ENCODE results near the gene CSMD2.

The CSMD2 gene

GRCh38 chr1:33488624-33489023, 676.4 kb downstream of the CSMD2 start:
- no peak for TF ChIP-seq CTCF (IDR thresholded peaks at IDR 0.05; ENCODE audit: insufficient read depth, missing control alignments)
- FAIRE-seq (no peak), DNase-seq (ENCODE audit: insufficient read length, low spot score) (no peak)

- DNase-seq (ENCODE audit: insufficient read length, low spot score) (no peak), FAIRE-seq (no peak)
- TF ChIP-seq CTCF (IDR thresholded peaks at IDR 0.05; ENCODE audit: insufficient read depth, missing control alignments) = no peak
Measured at GRCh38 chr1:33482412-33482811, 682.6 kb downstream of the CSMD2 start.

GRCh38 chr1:33477451-33477850, 687.6 kb downstream of the CSMD2 start:
- no peak for TF ChIP-seq CTCF (IDR thresholded peaks at IDR 0.05; ENCODE audit: insufficient read depth, missing control alignments)
- DNase-seq (ENCODE audit: insufficient read length, low spot score) (no peak), FAIRE-seq (no peak)

GRCh38 chr1:33473900-33474299, 691.1 kb downstream of the CSMD2 start:
- no peak for TF ChIP-seq CTCF (IDR thresholded peaks at IDR 0.05; ENCODE audit: insufficient read depth, missing control alignments)
- DNase-seq (ENCODE audit: insufficient read length, low spot score) (no peak), FAIRE-seq (no peak)

- FAIRE-seq (no peak), DNase-seq (ENCODE audit: insufficient read length, low spot score) (peak; percentile 52)
- no peak for TF ChIP-seq CTCF (IDR thresholded peaks at IDR 0.05; ENCODE audit: insufficient read depth, missing control alignments)
Measured at GRCh38 chr1:33472269-33472980, 692.6 kb downstream of the CSMD2 start, which contains the start of gene ZSCAN20. Gene ZSCAN20 (plus strand): TSS chr1:33472645. CDS start chr1:33479289, 6,644 bp downstream.

GRCh38 chr1:33471416-33471815, 693.6 kb downstream of the CSMD2 start:
- FAIRE-seq (no peak), DNase-seq (ENCODE audit: insufficient read length, low spot score) (no peak)
- TF ChIP-seq CTCF (IDR thresholded peaks at IDR 0.05; ENCODE audit: insufficient read depth, missing control alignments) = no peak

- DNase-seq (ENCODE audit: insufficient read length, low spot score) (peak; percentile 72), FAIRE-seq (no peak)
- TF ChIP-seq CTCF (IDR thresholded peaks at IDR 0.05; ENCODE audit: insufficient read depth, missing control alignments) = peak; percentile 93
Measured at GRCh38 chr1:33470495-33471012, 694.5 kb downstream of the CSMD2 start.
